Measurements from ENCODE around the gene COL11A1. TPM values are rescaled to one million over a fixed set of nuclear protein-coding genes. Genes with fewer than 3 reads are reported as not detected.
"Not testable (repeated sequence)": the region's sequence is repeated elsewhere in the genome, so short reads cannot be mapped to it uniquely, and the experiment has no call there.

COL11A1 gene
- polyA plus RNA-seq, 1 donor from 2014 or later, result 4.6 TPM

DNA sequence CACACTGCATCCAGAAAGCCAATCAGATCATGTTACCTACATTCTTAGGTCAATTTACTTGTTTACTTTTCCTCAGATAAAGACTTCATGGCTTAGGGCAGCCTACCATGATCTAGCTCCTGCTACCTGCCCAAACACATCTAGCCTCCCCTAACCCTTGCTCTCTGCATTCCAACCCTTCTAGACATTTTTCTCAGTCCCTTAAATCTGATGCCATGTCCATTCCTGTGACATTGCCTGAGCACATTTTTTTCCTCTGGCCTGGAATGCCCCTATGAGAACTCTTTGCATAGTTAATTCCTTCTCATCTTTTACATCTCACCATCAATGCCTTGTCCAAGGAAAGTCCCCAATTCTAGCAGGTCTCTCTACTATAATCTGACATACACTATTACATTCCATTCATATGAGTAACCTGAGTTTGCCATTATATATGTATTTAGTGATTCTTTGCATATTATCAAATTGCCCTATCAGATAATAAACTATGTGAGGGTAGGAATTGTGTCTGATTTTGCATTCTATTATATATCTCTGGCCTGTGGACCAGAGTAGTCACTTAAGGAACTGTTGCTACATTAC, 166.9 kb downstream of the COL11A1 start:
- no peaks in the 10 kb centered on the region for H3K36me3 ChIP-seq (ENCODE audit: insufficient read depth, low read length)
- H3K27ac ChIP-seq (ENCODE audit: low read length), result no peak overlapping the region
- H4K20me1 ChIP-seq (ENCODE audit: insufficient read depth), result no peaks in the 10 kb centered on the region
- H2AFZ ChIP-seq (ENCODE audit: low read depth, low read length), result no peak overlapping the region
- H3K27me3 ChIP-seq (ENCODE audit: insufficient read depth, low read depth, low read length), result no peaks in the 10 kb centered on the region
- no peaks in the 10 kb centered on the region for H3K9me2 ChIP-seq (ENCODE audit: insufficient read depth, low read length)
- H3F3A ChIP-seq (ENCODE audit: insufficient read depth, low read length, poor library complexity, severe bottlenecking), result no peaks in the 10 kb centered on the region
- no peak overlapping the region for H3K4me2 ChIP-seq (ENCODE audit: low read length)
- H3K9ac ChIP-seq (ENCODE audit: low read length), result no peak overlapping the region
- TF ChIP-seq MXI1 (conservative IDR thresholded peaks at IDR 0.05; ENCODE audit: poor library complexity, severe bottlenecking) (no peak), POLR2AphosphoS5 (IDR thresholded peaks at IDR 0.05) (no peak), EP300 (conservative IDR thresholded peaks at IDR 0.05; ENCODE audit: poor library complexity, severe bottlenecking) (no peak), RAD21 (conservative IDR thresholded peaks at IDR 0.05) (no peak)
- TF ChIP-seq, protein P1, sequence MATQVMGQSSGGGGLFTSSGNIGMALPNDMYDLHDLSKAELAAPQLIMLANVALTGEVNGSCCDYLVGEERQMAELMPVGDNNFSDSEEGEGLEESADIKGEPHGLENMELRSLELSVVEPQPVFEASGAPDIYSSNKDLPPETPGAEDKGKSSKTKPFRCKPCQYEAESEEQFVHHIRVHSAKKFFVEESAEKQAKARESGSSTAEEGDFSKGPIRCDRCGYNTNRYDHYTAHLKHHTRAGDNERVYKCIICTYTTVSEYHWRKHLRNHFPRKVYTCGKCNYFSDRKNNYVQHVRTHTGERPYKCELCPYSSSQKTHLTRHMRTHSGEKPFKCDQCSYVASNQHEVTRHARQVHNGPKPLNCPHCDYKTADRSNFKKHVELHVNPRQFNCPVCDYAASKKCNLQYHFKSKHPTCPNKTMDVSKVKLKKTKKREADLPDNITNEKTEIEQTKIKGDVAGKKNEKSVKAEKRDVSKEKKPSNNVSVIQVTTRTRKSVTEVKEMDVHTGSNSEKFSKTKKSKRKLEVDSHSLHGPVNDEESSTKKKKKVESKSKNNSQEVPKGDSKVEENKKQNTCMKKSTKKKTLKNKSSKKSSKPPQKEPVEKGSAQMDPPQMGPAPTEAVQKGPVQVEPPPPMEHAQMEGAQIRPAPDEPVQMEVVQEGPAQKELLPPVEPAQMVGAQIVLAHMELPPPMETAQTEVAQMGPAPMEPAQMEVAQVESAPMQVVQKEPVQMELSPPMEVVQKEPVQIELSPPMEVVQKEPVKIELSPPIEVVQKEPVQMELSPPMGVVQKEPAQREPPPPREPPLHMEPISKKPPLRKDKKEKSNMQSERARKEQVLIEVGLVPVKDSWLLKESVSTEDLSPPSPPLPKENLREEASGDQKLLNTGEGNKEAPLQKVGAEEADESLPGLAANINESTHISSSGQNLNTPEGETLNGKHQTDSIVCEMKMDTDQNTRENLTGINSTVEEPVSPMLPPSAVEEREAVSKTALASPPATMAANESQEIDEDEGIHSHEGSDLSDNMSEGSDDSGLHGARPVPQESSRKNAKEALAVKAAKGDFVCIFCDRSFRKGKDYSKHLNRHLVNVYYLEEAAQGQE (IDR thresholded peaks at IDR 0.05; ENCODE audit: borderline replicate concordance), result no peak
- H3K79me2 ChIP-seq (replicated peaks; ENCODE audit: insufficient read depth, low read length), result no peaks in the 10 kb centered on the region
- H3K4me3 ChIP-seq (ENCODE audit: low read length), result no peak overlapping the region
- H3K9me3 ChIP-seq (ENCODE audit: low read length), result no peaks in the 10 kb centered on the region

DNA sequence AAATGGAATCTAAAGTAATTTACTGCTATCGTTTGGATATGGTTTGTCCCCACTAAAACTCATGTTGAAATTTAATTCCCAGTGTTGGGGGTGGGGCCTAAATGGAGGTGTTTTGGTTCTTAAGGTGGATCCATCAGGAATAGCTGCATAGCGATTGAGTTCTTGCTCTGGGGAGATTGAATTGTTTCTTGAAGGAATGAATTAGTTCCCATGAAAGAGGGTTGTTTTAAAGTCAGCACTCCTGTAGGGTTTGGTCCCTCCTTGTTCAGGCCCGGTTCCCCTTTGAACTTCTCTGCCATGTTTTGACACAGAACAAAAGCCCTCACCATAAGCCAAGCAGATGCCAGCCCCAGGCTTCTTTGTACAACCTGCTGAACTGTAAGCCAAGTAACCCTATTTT, 170.9 kb downstream of the COL11A1 start:
- Histone ChIP-seq H3K27me3 (ENCODE audit: insufficient read depth, low read depth, low read length) (no peaks in the 10 kb centered on the region), H4K20me1 (ENCODE audit: insufficient read depth) (no peaks in the 10 kb centered on the region), H3K27ac (ENCODE audit: low read length) (no peak overlapping the region), H2AFZ (ENCODE audit: low read depth, low read length) (no peak overlapping the region), H3K4me3 (ENCODE audit: low read length) (no peak overlapping the region), H3K4me2 (ENCODE audit: low read length) (no peak overlapping the region), H3K9me2 (ENCODE audit: insufficient read depth, low read length) (no peaks in the 10 kb centered on the region), H3K36me3 (ENCODE audit: insufficient read depth, low read length) (no peaks in the 10 kb centered on the region), H3K9me3 (ENCODE audit: low read length) (no peaks in the 10 kb centered on the region), H3K79me2 (replicated peaks; ENCODE audit: insufficient read depth, low read length) (no peaks in the 10 kb centered on the region), H3K9ac (ENCODE audit: low read length) (no peak overlapping the region), H3F3A (ENCODE audit: insufficient read depth, low read length, poor library complexity, severe bottlenecking) (no peaks in the 10 kb centered on the region)
- TF ChIP-seq POLR2AphosphoS5 (IDR thresholded peaks at IDR 0.05), result no peak
- TF ChIP-seq TAF1 (IDR thresholded peaks at IDR 0.05; ENCODE audit: low read depth), result no peak
- TF ChIP-seq, protein P2, sequence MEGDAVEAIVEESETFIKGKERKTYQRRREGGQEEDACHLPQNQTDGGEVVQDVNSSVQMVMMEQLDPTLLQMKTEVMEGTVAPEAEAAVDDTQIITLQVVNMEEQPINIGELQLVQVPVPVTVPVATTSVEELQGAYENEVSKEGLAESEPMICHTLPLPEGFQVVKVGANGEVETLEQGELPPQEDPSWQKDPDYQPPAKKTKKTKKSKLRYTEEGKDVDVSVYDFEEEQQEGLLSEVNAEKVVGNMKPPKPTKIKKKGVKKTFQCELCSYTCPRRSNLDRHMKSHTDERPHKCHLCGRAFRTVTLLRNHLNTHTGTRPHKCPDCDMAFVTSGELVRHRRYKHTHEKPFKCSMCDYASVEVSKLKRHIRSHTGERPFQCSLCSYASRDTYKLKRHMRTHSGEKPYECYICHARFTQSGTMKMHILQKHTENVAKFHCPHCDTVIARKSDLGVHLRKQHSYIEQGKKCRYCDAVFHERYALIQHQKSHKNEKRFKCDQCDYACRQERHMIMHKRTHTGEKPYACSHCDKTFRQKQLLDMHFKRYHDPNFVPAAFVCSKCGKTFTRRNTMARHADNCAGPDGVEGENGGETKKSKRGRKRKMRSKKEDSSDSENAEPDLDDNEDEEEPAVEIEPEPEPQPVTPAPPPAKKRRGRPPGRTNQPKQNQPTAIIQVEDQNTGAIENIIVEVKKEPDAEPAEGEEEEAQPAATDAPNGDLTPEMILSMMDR (IDR thresholded peaks at IDR 0.05; ENCODE audit: poor library complexity, severe bottlenecking), result no peak
- no peak for TF ChIP-seq RAD21 (conservative IDR thresholded peaks at IDR 0.05)
- TF ChIP-seq MXI1 (conservative IDR thresholded peaks at IDR 0.05; ENCODE audit: poor library complexity, severe bottlenecking), result no peak
- no peak for TF ChIP-seq EP300 (conservative IDR thresholded peaks at IDR 0.05; ENCODE audit: poor library complexity, severe bottlenecking)
- TF ChIP-seq, protein P1 (IDR thresholded peaks at IDR 0.05; ENCODE audit: borderline replicate concordance), result no peak
- TF ChIP-seq SMC3 (conservative IDR thresholded peaks at IDR 0.05; ENCODE audit: poor library complexity), result no peak
- TF ChIP-seq EZH2 (IDR thresholded peaks at IDR 0.05; ENCODE audit: borderline replicate concordance, insufficient read depth, low read length, poor library complexity, severe bottlenecking), result no peak

DNA sequence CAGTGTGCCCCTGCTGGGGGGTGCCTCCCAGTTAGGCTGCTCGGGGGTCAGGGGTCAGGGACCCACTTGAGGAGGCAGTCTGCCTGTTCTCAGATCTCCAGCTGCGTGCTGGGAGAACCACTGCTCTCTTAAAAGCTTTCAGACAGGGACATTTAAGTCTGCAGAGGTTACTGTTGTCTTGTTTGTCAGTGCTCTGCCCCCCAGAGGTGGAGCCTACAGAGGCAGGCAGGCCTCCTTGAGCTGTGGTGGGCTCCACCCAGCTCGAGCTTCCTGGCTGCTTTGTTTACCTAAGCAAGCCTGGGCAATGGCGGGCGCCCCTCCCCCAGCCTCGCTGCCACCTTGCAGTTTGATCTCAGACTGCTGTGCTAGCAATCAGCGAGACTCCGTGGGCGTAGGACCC, 175.0 kb downstream of the COL11A1 start:
- H3K9me2 ChIP-seq (ENCODE audit: insufficient read depth, low read length); H3K27me3 ChIP-seq (ENCODE audit: insufficient read depth, low read depth, low read length); H3K4me2 ChIP-seq (ENCODE audit: low read length); H3K4me3 ChIP-seq (ENCODE audit: low read length); H3K36me3 ChIP-seq (ENCODE audit: insufficient read depth, low read length); H3K9ac ChIP-seq (ENCODE audit: low read length); H3K27ac ChIP-seq (ENCODE audit: low read length); H3F3A ChIP-seq (ENCODE audit: insufficient read depth, low read length, poor library complexity, severe bottlenecking); H3K79me2 ChIP-seq (replicated peaks; ENCODE audit: insufficient read depth, low read length); H3K9me3 ChIP-seq (ENCODE audit: low read length); H4K20me1 ChIP-seq (ENCODE audit: insufficient read depth); H2AFZ ChIP-seq (ENCODE audit: low read depth, low read length): not testable (repeated sequence)

Data from neural cell (in vitro differentiated cells).